T-helper 22 cell (primary cell): ENCODE data around the gene ZBED6.
"Not testable (repeated sequence)": the region's sequence is repeated elsewhere in the genome, so short reads cannot be mapped to it uniquely, and the experiment has no call there.

ENCODE experiments used
- DNase-seq: peaks from one replicate; pipeline ENCODE4 v3.0.0-alpha.2; 2020; ENCODE audit warnings: low read depth

Gene ZBED6

GRCh38 chr1:203795441-203796235 lies at the start of gene ZBED6, which contains the start of gene ZC3H11A:
Gene ZBED6 (plus strand): TSS chr1:203795623. CDS start chr1:203797523, 1,900 bp downstream.
Gene ZC3H11A (plus strand): TSS chr1:203795623. CDS start chr1:203817071, 21,448 bp downstream.
- peak; percentile 100 for DNase-seq

- no peak for DNase-seq
These were observed 49.1 kb upstream of the ZBED6 start for GRCh38 chr1:203746281-203746680.

GRCh38 chr1:203751051-203751450 lies 44.4 kb upstream of the ZBED6 start:
- no peak for DNase-seq

GRCh38 chr1:203751618-203752361 lies 43.6 kb upstream of the ZBED6 start:
- not testable (repeated sequence) for DNase-seq

- DNase-seq, result no peak
These were observed 41.0 kb upstream of the ZBED6 start for GRCh38 chr1:203754455-203754864.

GRCh38 chr1:203756036-203756435 lies 39.4 kb upstream of the ZBED6 start:
- DNase-seq, result no peak

GRCh38 chr1:203758749-203759148 lies 36.7 kb upstream of the ZBED6 start:
- DNase-seq, result not testable (repeated sequence)

- no peak for DNase-seq
These were observed 34.9 kb upstream of the ZBED6 start for GRCh38 chr1:203760506-203760905.

- DNase-seq, result not testable (repeated sequence)
These were observed 33.5 kb upstream of the ZBED6 start for GRCh38 chr1:203761958-203762357.

- DNase-seq, result no peak
These were observed 31.9 kb upstream of the ZBED6 start for GRCh38 chr1:203763505-203763904.

- no peak for DNase-seq
These were observed 31.1 kb upstream of the ZBED6 start for GRCh38 chr1:203764105-203765028.

- DNase-seq, result peak; percentile 71
These were observed 30.2 kb upstream of the ZBED6 start, which contains the start of gene LAX1 for GRCh38 chr1:203765029-203765837. Gene LAX1 (plus strand): TSS chr1:203765183. CDS start chr1:203765566, 383 bp downstream.

- no peak for DNase-seq
These were observed 27.2 kb upstream of the ZBED6 start for GRCh38 chr1:203768256-203768655.

- no peak for DNase-seq
These were observed 25.7 kb upstream of the ZBED6 start for GRCh38 chr1:203769505-203770343.

GRCh38 chr1:203771901-203772301 lies 23.5 kb upstream of the ZBED6 start:
- DNase-seq, result no peak

GRCh38 chr1:203772836-203773235 lies 22.6 kb upstream of the ZBED6 start:
- no peak for DNase-seq

- DNase-seq, result no peak
These were observed 18.8 kb upstream of the ZBED6 start for GRCh38 chr1:203776636-203777035.

- no peak for DNase-seq
These were observed 17.8 kb upstream of the ZBED6 start for GRCh38 chr1:203777596-203777995.

- DNase-seq, result no peak
These were observed 17.3 kb upstream of the ZBED6 start for GRCh38 chr1:203778146-203778545.

- no peak for DNase-seq
These were observed 16.6 kb upstream of the ZBED6 start for GRCh38 chr1:203778789-203779188.
